Keratinocyte (primary cell): ENCODE data around the gene MYT1.

Experiments
- CTCF ChIP-seq, 3 experiments: IDR thresholded peaks in 1 of 3; conservative IDR thresholded peaks in 1 of 3; optimal IDR thresholded peaks in 1 of 3; 2 replicates in 2 of 3; 3 replicates in 1 of 3; pipeline versions ENCODE3 to v1.5.1; 2011; ENCODE audit warnings: low read length in 3 of 3, mild to moderate bottlenecking in 3 of 3, moderate library complexity in 2 of 3, control low read depth in 1 of 3, inconsistent platforms in 1 of 3; ENCODE audit not compliant: insufficient read depth in 2 of 3; ENCODE audit errors: extremely low read depth in 1 of 3
- EZH2 ChIP-seq: IDR thresholded peaks from one replicate; pipeline ENCODE4 v1.6.1; 2012; ENCODE audit warnings: inconsistent platforms, mild to moderate bottlenecking, low read length, moderate library complexity

GRCh38 chr20:64214113-64214512 is 49.9 kb downstream of the MYT1 start:
- TF ChIP-seq CTCF (optimal IDR thresholded peaks at IDR 0.05 in 1 of 3, IDR thresholded peaks at IDR 0.05 in 1 of 3, conservative IDR thresholded peaks at IDR 0.05 in 1 of 3; ENCODE audit: extremely low read depth in 1 of 3, insufficient read depth in 2 of 3, low read length in 3 of 3): no peak
- no peak for TF ChIP-seq EZH2
